DND-41 (cell line): ENCODE data around the gene XXYLT1.

Experiments
- EZH2 ChIP-seq: IDR thresholded peaks from 3 replicates; pipeline ENCODE4 v1.6.1; 2012; ENCODE audit warnings: borderline replicate concordance, low read depth, mild to moderate bottlenecking, moderate library complexity, low read length, inconsistent platforms; ENCODE audit not compliant: severe bottlenecking
- TF ChIP-seq, protein P1 (sequence below): IDR thresholded peaks from 2 replicates; pipeline ENCODE4 v1.5.1; 2012; ENCODE audit warnings: borderline replicate concordance, low read length, moderate library complexity, mild to moderate bottlenecking; ENCODE audit not compliant: poor library complexity, severe bottlenecking; ENCODE audit errors: extremely low read depth

- TF ChIP-seq, protein P1, sequence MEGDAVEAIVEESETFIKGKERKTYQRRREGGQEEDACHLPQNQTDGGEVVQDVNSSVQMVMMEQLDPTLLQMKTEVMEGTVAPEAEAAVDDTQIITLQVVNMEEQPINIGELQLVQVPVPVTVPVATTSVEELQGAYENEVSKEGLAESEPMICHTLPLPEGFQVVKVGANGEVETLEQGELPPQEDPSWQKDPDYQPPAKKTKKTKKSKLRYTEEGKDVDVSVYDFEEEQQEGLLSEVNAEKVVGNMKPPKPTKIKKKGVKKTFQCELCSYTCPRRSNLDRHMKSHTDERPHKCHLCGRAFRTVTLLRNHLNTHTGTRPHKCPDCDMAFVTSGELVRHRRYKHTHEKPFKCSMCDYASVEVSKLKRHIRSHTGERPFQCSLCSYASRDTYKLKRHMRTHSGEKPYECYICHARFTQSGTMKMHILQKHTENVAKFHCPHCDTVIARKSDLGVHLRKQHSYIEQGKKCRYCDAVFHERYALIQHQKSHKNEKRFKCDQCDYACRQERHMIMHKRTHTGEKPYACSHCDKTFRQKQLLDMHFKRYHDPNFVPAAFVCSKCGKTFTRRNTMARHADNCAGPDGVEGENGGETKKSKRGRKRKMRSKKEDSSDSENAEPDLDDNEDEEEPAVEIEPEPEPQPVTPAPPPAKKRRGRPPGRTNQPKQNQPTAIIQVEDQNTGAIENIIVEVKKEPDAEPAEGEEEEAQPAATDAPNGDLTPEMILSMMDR: no peak
- no peak for TF ChIP-seq EZH2
Observed at GRCh38 chr3:195114786-195115599, 156.0 kb downstream of the XXYLT1 start.
